Renal cortical epithelial cell (primary cell): ENCODE results near the gene SPACA1. TPM values are rescaled to one million over a fixed set of nuclear protein-coding genes. Genes with fewer than 3 reads are reported as not detected.

ENCODE experiments used
- DNase-seq: peaks from one replicate; pipeline ENCODE4 v3.0.0-alpha.2; 2011; ENCODE audit warnings: low read depth
- total RNA-seq: library from RNA; depleted of rRNA; stranded (reverse); fragments of >200 nt; gene quantifications from 2 replicates; pipeline ENCODE4 v1.2.3, GENCODE V29; 2014

The SPACA1 gene
- total RNA-seq, 1 donor from 2014 or later, result not detected

- DNase-seq, result peak; percentile 28
These were observed 58.2 kb downstream of the SPACA1 start for GRCh38 chr6:88105741-88106340.

- DNase-seq, result no peak
These were observed 59.6 kb downstream of the SPACA1 start for GRCh38 chr6:88107241-88107640.

GRCh38 chr6:88111991-88112390 lies 64.3 kb downstream of the SPACA1 start:
- DNase-seq, result peak; percentile 26

- DNase-seq, result no peak
These were observed 67.2 kb downstream of the SPACA1 start for GRCh38 chr6:88114838-88115237.

- no peak for DNase-seq
These were observed 67.7 kb downstream of the SPACA1 start for GRCh38 chr6:88115307-88115706.

- DNase-seq, result no peak
These were observed 68.6 kb downstream of the SPACA1 start for GRCh38 chr6:88116276-88116675.

Other genes with a start within 250 kb of the SPACA1 start
- gene CNR1, start 118.5 kb downstream of the SPACA1 start, total RNA-seq, result 3.3 and 9.9 TPM in 2 replicates